Right lobe of liver (tissue), 4 donors: Measurements from ENCODE around the gene ACTR3.

ENCODE experiments used
- CTCF ChIP-seq, 4 donors: fragments of 200-600 bp in 3 of 4; fragments of 450-650 bp in 1 of 4; IDR thresholded peaks; one replicate each; pipeline versions ENCODE4 v1.5.1 to v1.8.0; 2016 to 2022; ENCODE audit warnings: antibody characterized with exemption in 4 of 4, mild to moderate bottlenecking in 2 of 4
- POLR2A ChIP-seq: fragments of 450-650 bp; IDR thresholded peaks from one replicate; pipeline ENCODE4 v1.6.1; 2017; ENCODE audit warnings: antibody characterized with exemption, mild to moderate bottlenecking
- donor health status: DM: no; HTN: no; CAD: no.
- donor health status: DM: no; HTN: no; CAD: no.
- donor health status: DM: no; HTN: yes; CAD: no.

- TF ChIP-seq CTCF (IDR thresholded peaks at IDR 0.05) (no peak), POLR2A (no peak)
Measured at GRCh38 chr2:113840518-113840917, 49.4 kb upstream of the ACTR3 start.
